ENCODE measurements around the gene IFI27L2.

The IFI27L2 gene

DNA sequence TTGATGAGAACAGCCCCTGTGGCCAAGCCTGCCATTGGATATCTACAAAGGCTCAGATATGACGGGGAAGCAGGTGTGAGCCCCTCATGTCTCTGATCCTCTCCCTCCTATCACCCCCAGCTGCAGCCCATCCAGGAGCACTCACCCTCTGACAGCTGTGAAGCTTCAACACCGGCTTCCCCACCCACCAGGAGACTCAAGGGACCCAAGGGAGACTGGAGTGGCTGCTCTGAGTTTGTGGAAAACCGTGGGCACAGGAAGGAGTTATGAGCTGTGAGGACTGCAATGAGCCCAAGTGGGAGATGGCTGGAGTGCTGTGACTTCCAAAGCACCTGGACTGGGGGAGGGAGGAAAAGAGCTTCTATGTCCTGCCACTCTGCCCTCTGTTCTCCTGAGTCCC lies 7.9 kb downstream of the IFI27L2 start:
- no peak for DNase-seq

- DNase-seq: no peak
Observed at GRCh38 chr14:94120667-94121340, 8.6 kb downstream of the IFI27L2 start.

GRCh38 chr14:94119071-94119470 lies 10.3 kb downstream of the IFI27L2 start:
- DNase-seq: no peak

GRCh38 chr14:94117856-94118255 lies 11.5 kb downstream of the IFI27L2 start:
- no peak for DNase-seq

GRCh38 chr14:94116701-94117100 lies 12.7 kb downstream of the IFI27L2 start:
- no peak for DNase-seq

- DNase-seq: no peak
Observed at GRCh38 chr14:94115631-94116030, 13.8 kb downstream of the IFI27L2 start.

DNA sequence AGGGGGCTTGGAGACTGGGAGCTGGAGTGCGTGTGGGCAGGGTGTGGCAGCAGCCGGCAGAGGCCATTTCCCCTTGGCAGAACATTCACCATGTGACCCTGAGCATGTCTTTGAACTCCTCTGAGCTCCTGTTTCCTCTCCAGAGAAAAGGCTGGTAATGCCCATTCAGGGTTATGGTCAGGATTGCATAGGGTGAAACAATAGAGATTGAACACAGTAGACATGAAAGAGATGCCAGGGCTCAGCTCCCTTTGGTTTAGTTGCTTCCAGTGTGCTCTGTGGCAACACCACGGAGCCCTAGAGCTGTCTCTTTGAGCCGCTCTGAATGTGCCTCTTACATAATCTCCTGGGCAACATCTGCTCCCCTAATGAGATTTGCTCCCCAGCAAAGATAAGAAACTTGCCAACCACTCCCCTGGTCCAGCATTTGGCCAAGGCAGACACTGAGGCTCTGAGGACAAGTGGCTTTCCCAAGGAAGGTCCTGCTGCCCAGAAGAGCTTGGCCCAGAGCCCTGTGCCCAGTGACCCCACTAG lies 14.3 kb downstream of the IFI27L2 start:
- DNase-seq: no peak

DNA sequence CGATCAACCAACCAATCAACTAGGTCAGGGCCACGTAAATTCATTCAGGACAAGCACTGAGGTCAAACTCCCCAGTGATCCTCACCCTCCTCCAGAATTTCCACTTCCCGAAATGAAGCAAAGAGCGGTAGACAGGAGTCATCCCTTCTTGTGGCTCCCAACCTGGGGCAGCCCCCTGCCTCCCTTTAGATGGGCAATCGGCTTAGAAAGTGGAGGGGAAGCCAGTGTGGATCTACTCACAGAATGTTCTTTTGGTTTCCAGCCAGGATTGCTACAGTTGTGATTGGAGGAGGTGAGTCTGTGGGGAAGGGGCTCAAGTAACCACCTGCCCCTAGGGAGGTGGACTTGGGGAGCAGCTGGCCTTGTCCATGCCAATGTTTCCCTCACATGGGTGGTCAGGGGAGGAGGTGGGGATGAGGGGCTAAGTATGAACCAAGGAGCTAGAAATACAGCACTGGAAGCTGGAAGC lies 14.8 kb downstream of the IFI27L2 start:
- DNase-seq: no peak

DNA sequence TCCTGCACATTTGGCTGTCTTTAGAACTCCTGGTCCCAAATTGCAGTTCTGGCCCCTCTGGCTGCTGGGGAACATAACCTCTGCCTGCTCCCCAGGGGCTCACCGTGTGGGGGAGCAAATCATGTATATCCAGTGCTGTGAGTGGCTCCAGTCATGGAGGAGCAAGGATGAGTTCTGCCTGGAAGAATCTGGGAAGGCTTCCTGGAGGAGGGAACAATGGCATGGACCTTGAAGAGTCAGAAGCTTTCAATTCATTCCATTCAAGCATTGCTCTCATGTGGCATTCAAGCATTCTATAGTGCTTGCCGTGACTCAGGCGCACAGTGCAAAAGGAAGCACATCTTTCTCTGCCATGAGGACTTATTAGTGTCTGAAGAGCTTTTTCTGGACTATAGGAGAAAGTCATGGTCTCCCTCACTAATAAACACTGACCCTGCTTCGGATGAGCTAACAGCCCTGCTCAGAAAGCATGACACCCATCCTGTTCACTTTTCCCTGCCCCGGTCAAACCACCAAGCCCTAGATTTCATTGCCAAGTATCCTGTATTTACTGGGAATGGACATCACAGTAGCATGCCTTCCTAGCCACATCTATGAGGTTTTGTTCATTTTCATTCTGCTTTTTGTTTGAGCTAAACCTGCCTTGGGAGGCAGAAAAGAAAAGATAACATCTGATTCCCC lies 15.4 kb downstream of the IFI27L2 start:
- DNase-seq: no peak

DNA sequence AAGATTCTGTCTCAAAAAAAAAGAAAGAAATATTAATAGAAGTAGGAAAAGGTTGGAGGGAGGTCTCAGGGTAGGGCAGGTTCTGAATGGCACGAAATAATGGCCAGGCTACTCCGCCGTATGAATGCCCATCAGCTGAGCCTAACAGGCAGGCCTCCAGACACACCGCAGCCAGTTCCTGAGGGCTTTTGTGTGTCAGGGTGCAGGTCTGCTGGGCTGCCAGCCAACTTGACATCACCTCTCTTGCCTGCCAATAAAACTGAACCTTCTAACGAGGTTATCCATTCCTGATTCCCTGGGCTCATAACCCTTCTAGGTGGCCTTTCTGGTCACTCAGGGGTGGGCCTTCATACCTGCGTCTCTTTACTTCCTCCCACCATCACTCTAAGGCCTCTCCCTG lies 15.9 kb downstream of the IFI27L2 start:
- no peak for DNase-seq

GRCh38 chr14:94113073-94113472 lies 16.3 kb downstream of the IFI27L2 start:
- DNase-seq: no peak

DNA sequence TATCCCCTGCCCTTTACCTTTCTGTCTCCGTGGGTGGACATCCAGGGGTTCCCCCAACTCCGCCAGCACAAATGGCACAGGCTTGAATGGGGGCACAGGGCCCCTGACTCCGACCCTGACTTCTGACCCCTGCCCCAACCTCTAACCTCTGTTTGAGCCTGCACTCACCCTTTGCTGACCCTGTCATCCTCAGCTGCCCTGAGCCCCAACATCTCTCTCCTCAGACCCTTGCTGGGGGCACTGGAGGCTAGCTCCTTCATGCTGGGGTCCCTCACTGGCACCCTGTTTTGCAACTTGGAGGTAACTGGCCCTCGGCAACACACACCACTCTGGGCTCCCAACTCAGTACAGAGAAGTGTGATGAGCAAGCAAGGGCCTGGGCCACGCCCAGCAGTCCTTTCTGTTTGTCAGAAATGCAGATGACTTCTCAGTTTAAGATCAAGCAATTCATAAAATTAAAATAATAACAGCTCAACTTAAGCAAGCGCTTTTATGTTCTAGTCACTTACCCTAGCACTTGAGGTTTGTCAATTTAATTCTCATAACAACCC lies 16.8 kb downstream of the IFI27L2 start:
- DNase-seq: no peak

- DNase-seq: no peak
Observed at GRCh38 chr14:94111276-94112095, 17.9 kb downstream of the IFI27L2 start.

GRCh38 chr14:94110552-94111181 lies 18.7 kb downstream of the IFI27L2 start, which contains the start of gene IFI27:
Gene IFI27 (plus strand): TSS chr14:94110736.
- no peak for DNase-seq

DNA sequence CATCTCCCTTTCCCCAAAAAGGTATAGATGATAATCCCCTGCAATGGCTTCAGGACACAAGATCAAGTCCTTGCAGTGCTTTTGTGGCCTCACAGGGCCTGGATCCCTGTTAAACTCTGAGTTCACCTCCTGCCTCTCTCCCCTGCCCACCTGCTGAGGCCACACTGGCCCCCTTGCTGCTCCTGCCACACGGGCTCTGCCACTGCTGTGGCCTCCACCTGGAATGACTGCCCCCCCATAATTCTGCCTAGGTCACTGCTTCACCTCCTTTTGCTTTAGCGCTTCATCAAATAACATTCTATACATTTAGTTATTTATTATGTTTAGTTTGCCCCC lies 19.5 kb downstream of the IFI27L2 start:
- DNase-seq: no peak

- no peak for DNase-seq
Observed at GRCh38 chr14:94104731-94105130, 24.7 kb downstream of the IFI27L2 start.

- no peak for DNase-seq
Observed at GRCh38 chr14:94103554-94104150, 25.8 kb downstream of the IFI27L2 start.

GRCh38 chr14:94102768-94103482 lies 26.5 kb downstream of the IFI27L2 start:
- no peak for DNase-seq

- DNase-seq: no peak
Observed at GRCh38 chr14:94101748-94102147, 27.7 kb downstream of the IFI27L2 start.

DNA sequence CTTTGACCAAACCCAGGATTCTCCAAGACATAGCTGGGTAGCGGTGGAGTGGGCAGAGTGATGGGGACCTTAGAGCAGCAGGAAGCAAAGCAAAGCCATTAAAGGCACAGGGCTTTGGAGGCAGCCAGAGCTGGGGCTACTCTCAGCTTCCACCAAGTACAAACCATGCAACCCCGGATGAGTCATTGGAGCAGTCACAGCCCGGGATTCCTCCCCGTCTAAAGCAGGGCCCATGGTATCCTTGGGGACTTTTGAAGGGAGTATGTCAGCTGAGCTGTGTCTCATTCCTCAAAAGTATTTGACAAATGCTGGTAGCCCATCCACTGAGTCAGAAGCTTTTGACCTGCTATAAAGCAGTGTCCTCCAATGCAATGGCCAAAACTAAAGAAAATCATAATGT lies 28.6 kb downstream of the IFI27L2 start:
- no peak for DNase-seq

GRCh38 chr14:94099006-94099405 lies 30.4 kb downstream of the IFI27L2 start:
- DNase-seq: no peak

Measured in activated effector memory CD4-positive, alpha-beta T cell treated with Interleukin-2 at 50 U/mL for 16 hours (primary cell).